HG02763 (cell line): ENCODE results near the gene APBA3.

ENCODE experiments used
- ATAC-seq: cut with Tn5 transposase; IDR thresholded peaks from one replicate; pipeline ENCODE4 v1.9.1; 2021; ENCODE audit warnings: mild to moderate bottlenecking, moderate library complexity; ENCODE audit not compliant: unreplicated experiment

Gene APBA3

GRCh38 chr19:3721887-3722442, 39.5 kb downstream of the APBA3 start:
- ATAC-seq, result no peak

- ATAC-seq, result no peak
Observed at GRCh38 chr19:3721131-3721886, 40.2 kb downstream of the APBA3 start.

GRCh38 chr19:3720349-3720917, 41.1 kb downstream of the APBA3 start:
- ATAC-seq, result no peak

GRCh38 chr19:3719868-3720267, 41.6 kb downstream of the APBA3 start:
- no peak for ATAC-seq

GRCh38 chr19:3716147-3716668, 45.3 kb downstream of the APBA3 start:
- no peak for ATAC-seq

GRCh38 chr19:3712663-3713611, 48.6 kb downstream of the APBA3 start:
- ATAC-seq, result no peak

- no peak for ATAC-seq
Observed at GRCh38 chr19:3710265-3710812, 51.2 kb downstream of the APBA3 start.

- no peak for ATAC-seq
Observed at GRCh38 chr19:3708207-3708931, 53.1 kb downstream of the APBA3 start, which contains the start of gene TJP3. TJP3 (plus strand) TSS chr19:3708384; CDS start chr19:3728433, 20,049 bp downstream.

GRCh38 chr19:3707868-3708206, 53.7 kb downstream of the APBA3 start:
- no peak for ATAC-seq

- no peak for ATAC-seq
Observed at GRCh38 chr19:3701200-3701599, 60.3 kb downstream of the APBA3 start.
